CD4-positive, alpha-beta T cell treated with Interleukin-6 for 4 hours (primary cell): ENCODE results near the gene MYLIP.
"Not testable (repeated sequence)": the region's sequence is repeated elsewhere in the genome, so short reads cannot be mapped to it uniquely, and the experiment has no call there.

Experiments
- DNase-seq: peaks from one replicate; pipeline ENCODE4 v3.0.0-alpha.2; 2020; ENCODE audit warnings: mixed read lengths

Gene MYLIP

DNA sequence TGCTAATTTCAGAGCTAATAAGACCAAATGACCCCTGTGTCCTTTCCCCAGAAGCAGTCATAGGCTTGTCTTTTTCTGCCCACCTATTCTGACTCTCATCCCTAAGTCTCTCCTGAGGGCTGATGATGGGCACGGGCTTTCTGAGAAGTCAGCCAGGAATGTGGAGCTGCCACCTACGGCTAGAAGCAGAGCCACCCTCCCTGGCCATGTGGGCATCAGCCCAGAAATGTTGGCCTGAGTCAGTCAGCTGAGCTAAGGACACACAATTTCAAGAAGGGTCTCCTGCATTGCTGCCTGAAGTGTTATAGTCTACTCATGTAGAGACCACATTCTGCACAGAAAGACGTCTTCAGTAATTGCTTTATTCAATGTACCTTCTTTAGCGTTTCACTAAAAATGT, 17.1 kb downstream of the MYLIP start:
- DNase-seq = no peak

DNA sequence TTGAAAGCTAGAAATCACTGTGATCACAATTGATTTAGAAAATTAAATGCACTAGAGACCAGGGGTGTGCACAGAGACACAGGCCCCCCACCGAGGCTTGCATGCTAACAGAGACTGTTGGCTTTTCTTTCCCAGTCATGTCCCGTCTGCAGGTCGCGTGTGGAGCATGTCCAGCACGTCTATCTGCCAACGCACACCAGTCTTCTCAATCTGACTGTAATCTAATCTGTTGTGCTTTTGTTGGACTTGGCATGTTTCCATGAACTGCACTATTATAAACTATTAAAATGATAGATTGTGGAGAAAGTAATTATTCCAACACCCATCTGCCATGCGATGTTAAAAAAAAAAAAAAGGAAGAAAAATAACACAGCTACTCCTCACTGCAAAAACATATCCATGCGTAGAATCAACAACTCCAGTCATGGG, 17.7 kb downstream of the MYLIP start:
- no peak for DNase-seq

DNA sequence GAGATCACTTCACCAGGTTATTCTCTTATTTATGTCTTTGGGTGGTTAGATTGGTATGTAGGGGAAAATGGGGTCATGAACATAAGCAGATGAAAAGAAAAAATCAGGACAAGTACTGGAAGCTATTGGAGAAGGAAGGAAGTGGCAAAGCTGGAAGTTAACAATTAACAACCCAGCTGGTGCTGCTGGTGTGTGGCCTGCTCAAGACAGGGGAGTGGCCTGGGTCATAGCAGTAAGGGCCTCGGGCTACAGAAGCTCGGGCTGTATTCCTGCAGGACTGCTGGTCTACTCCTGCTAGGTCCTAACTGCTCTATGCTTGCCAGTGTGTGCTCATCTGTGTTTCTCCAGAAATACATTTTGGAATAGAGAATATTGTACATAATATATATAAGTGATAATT, 19.6 kb downstream of the MYLIP start:
- no peak for DNase-seq

DNA sequence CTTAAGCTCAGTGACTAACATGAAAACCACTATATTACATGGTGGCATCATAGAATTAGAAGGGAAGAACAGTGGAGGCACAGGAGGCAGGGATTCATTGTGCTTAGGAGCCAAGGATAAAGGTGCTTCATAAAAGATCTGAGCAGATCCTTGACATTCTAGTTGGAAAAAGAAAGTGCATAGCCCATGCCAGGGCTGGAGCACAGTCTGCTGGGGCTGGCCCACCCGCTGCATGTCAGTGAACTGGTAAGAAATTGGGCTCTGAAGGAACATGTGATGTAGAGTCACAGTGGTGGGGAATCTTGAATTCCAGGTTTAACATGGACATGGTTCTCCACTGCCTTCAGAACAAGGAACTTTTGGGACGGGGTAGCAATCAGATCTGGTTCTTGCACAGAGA, 20.4 kb downstream of the MYLIP start:
- DNase-seq = no peak

DNA sequence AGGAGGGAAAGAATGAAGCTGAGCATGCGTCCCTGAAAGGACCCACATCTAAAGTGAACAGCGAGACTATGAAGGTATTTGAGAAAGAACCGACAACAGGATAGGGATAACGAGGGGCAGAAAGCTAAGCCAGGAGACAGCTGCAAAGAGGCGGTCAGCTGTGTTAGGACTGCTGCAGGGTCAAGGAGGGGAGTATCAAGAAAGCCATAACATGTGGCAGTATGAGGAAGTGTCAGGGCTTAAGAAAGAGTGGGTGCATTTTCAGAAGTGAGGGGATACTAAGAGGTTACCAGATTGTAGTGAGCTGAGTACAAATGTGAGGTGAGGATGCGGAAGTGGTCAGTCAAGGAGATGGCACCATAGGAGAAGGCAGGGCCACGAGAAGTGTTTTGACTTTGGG, 21.2 kb downstream of the MYLIP start:
- no peak for DNase-seq

DNA sequence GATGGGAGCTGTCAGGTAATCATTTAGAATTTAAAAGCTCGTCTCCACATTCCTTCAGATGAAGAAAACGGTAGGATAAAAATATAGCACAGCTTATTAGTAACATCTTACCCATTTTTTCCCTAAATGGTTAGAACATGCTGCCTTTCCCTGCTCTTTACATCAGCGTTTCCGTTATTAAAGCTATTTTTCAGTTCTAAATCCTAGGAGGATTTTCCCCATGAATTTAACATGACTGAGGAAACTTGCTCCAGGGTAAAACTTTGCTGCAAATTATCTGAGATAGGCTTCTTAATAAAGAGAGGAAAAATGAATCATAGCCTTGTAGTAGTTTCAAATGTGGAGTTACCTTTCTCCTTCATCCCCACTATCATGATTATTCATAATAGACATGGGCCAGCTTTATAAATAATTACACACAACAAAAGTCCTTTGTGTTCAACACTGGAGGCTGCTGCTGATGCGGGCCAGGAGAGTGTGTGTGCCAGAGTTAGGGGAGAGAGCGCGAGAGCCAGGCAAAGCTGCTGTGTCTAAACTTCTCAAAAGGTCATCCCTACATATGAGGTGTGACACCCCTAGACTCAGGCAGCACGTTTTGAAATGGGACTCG, 24.4 kb downstream of the MYLIP start:
- DNase-seq = no peak

DNA sequence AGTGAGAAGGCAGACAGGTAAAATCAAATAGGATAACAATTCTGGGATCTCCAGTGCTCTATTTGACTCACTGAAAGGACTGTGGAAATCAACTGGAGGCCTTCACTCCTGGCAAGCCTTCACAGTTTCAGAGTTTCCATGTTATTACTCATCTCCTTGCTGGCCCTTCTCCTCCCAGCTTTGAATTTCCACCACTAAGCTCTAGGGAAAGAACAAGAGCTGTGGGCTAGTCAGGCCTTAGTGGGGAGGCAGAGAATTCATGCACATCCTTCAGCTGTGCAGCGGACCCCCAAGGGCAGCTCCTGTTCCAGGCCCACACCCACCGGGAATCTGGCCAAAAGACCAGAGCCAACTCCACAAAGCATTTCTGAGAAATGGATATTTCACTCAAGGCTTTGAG, 26.0 kb downstream of the MYLIP start:
- no peak for DNase-seq

DNA sequence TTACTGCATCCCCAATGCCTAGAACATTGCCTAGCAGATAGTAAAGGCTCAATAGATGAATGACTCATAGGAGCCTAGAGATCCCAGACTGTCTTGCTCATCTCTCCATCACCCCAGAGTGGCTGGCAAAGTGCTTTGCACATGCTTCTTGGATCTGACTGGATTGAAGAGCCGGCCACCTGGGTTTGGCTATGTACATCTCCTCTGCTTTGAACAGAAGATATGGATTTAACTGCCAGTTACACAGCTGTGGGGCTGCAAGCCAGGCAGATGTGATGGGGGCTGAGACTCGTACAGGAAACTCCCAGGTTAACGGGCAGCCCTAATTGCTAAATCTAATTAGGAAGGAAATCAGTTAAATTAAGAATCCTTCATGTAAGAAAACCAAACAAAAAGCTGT, 28.6 kb downstream of the MYLIP start:
- DNase-seq = no peak

DNA sequence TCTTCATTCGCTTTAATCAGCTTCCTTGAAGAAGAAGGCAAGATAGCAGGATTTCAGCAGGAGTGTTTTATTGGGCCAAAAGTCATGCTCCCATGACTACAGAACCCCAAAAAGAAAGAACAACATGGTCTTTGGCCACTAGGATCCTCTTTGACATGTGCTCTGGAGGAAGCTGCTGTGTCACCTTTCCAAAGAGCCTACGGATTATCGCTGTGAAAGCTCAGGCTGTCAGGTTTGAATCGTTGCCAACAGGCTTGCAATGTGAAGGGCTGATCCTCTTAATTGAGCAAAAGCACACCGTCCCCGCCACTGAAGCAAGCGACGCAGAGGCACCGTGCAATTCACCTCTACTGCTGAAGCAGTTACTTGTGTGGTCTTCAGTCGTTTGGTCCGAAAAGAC, 29.0 kb downstream of the MYLIP start:
- DNase-seq = no peak

DNA sequence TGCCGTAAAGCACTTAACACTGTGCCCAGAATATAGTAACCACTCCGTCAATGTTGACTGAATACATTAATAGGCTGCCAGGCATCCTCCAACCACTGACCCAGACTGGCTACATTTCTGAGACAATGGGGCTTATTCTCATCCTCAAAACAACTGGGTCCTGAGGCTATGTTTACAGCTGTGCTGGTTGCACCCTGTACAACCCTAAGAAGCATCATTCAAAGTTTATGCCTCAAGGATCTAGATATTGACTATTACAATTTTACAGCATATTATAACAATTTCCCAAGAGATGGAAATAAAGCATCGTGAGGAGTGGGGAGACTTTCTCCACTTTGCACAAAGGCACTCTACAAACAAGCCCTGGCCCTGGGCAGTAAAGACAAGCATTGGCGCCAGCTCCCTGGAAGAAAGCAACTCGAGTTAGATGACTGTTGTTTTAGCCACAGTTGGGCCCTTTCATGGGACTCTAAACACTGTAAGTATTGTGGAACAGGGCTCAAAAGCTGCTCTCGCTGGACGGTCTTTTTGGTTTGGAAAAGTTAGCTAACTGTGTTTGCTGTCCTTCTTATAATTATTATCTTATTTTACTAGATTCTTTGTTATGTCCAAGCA, 30.2 kb downstream of the MYLIP start:
- no peak for DNase-seq

DNA sequence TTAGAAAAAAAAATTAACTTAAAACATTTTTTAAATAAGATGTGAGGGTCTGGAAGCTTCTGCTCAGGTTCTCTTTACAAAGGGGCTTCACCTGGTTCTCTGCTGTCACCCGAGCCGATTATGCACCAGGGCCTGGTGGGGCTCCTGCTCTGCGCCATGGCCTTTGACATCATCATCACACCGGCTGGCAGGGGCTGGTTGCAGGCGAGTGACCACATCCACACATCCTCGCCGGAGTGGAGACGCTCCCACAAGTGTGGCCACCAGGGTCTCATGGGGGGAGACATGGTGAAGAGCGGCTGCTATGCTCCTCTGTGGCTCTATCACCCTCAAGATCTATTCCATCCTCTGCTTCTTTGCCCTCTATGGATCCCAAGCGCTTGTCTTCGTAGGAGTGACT, 31.9 kb downstream of the MYLIP start:
- DNase-seq = no peak

DNA sequence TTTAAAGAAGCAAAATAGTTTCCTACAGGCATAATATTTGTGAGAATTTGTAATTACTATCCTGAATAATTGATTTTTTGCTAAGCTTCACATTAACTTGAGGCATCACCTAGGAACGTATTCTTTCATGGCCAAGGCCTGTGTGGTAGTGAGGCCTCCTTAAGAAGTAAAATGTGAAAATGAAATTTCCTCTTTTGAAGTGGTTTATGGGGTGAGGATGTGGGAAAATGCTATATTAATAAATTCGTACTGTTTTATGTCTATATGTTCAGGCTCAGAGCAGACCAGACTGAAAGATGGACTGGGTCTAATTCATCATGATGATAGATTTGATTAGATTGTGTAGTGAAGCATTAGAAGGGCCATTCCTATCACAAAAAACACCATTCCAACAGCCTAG, 33.1 kb downstream of the MYLIP start:
- DNase-seq = no peak

DNA sequence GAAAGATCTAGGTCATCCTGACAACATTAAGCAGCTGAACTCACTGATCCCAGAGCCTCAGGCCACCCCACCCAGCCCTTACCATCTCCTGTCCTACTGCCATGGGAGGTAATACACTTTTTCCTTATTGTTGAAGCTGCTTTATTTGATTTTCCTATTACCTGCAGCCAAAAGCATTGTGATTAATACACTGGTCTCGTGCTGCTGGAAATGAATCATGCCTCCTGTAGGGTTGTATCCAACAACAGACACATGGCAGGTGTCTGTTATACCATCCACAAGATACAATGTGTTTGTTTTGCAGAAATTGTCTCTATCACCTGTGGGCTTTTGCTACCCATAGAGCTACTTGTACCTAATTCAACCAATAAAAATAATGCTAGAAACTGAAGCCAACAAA, 34.2 kb downstream of the MYLIP start:
- no peak for DNase-seq

DNA sequence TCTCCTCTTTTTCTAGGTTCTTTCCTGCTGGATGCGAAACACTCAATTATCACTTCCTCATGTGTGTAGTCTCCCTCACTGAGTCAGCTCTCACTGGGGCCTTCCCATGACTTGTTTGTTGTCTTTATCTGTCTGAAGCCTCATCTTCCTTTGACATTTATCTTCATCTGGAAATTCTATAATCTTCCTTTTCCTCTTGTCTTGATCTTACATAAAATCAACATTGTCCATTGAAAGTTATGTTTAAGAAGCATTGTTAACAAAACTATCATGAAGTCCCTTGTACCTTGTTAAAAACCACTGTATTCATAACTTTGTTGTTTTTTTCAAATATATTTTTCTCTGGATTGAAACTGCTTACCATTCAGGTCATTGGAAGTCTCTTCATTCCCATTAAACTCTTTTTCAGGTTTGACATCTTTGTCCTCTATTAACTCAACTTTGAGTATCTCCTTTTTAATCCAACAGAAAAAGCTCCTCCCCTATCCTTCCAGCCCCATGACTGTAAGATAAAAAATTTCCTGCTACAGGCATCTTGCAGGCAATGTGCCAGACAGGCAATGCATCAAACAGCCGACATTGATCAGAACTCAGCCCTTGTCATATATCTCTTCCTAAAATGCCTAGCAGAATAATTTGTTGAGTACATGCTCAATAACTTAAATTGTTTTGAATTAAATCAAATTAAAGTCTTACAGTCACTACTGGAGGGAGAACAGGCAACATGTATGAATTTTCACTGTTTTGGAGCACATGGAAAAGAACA, 34.8 kb downstream of the MYLIP start:
- no peak for DNase-seq

DNA sequence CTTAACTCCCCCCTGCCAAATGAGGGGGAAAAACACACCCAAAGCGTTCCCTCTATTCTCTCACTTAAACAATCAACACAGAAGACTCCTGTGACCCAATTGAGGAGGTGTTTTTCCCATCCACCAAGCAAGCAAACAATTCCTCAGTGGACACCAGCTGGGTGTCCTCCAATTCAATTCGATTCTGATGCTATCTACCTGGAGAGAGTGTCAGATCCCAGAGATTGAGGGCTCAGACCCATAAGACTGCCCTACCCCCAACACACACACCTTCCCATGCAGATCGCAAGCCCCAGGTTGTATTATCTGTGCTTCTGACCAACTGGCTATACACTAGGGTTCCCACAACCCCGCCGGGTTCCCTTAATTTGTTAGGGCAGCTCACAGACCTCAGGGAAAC, 36.8 kb downstream of the MYLIP start:
- no peak for DNase-seq

DNA sequence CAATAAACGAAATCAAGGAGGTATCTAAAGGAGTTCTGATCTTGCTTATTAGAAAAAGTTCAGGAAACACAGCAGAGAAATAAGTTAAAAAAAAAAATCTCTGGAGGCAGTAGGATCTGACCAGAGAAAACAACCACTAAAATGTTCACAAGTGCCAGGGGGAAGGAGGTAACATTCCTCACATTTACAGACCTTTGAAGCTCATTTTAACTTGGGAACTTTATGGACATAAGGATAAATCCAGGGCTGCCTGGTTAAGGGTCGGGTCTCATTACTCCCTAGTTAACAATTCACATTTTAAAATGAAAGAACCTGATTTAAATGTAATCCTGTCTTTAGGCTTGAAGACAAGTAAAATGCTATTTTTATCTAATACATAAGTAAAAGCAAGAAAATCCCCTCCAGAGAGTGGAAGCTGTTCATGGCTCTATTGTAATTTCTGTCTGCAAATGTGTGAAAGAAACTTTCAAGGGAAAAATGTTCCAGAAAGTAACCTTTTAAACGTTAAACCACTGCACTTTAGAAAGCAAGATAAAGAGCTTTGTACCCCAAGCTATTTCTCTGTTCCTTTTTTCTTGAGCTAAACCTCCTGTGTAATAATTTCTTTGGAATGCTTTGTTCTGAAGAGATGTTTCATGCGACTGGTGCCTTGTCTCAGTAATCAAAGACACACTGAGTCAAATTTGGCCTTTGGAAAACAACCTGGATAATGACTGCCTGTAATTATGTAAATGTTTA, 38.2 kb downstream of the MYLIP start:
- no peak for DNase-seq

DNA sequence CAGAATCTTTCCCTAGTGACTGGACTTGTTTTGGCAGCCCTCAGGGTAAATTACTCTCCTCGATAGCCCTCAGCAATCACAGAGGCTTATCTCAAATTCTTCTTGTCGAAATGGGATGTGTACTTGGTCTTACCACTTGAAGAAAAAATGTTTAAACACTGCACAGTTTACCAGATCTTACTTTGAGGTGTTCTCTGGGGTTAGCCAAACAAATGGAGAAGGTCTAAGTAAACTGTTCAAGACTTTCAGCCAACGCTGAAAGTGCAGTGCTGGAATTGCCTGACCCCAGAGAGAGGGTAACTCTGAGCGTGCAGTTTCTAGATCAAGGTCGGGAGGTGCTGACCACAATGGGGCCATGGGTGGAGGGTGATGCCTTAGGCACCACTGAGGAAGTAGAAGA, 39.2 kb downstream of the MYLIP start:
- no peak for DNase-seq

DNA sequence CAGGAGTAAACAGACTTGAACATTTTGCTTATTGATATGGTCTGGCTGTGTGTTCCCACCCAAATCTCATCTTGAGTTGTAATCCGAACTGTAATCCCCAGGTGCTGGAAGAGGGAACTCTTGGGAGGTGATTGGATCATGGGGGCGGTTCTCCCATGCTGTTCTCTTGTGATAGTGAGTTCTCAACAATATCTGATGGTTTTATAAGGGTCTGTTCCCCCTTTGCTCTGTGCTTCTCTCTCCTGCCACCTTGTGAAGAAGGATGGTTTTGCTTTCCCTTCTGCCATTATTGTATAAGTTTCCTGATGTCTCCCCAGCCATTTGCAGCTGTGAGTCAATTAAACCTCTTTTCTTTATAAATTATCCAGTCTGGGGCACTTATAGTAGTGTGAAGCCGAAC, 40.0 kb downstream of the MYLIP start:
- DNase-seq = no peak

DNA sequence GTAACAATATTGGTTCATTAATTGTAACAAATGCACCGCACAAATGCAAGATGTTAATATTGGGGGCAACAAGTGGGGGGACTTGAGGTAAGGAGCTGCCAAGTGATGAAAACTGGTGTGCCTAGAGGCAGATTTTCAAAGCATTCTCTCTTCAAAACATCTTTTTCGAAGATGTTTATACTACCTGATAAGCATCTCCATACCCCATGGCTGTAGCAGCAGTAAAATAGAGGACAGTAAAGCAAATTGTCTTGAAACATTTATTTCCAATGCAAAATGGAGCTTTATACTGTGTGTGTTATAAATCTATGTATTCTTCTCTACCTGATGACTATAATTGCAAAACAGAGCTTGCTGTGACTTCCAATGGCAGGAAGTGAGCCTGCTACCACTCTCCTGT, 42.5 kb downstream of the MYLIP start:
- no peak for DNase-seq

DNA sequence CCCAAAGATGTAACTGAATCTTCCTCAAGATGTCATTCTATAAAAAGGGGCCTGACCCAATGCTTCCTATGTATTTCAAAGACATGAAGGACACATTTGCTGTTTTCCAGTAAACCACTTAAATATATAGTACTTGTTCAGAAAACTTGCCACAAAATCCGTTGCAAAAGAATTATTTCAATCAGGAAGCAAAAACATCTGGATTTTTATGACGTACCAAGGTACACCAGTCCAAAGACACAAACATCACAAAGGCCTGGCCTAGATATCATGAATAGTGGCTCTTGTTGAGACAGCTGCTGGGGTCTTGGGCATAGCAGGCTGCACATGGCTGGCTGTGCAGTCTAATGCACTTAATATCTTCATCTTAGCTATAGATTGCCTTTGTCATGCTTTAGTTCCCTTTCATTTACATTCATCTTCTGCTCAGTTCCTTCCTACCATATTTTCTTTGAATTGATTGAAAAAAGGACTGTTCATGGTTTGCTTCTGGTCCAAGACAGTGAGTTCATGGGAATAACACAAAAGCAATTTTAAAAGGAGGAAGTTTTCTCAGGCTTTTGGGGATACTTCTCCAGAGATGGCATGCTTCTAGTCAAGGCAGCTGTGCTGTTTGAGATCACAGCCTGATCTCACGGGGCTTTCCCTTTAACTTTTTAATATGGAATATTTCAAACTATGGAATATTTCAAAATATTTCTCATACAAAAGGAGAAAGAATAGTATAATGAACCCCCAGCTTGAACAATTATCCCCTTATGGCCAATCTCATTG, 44.5 kb downstream of the MYLIP start:
- DNase-seq = no peak

DNA sequence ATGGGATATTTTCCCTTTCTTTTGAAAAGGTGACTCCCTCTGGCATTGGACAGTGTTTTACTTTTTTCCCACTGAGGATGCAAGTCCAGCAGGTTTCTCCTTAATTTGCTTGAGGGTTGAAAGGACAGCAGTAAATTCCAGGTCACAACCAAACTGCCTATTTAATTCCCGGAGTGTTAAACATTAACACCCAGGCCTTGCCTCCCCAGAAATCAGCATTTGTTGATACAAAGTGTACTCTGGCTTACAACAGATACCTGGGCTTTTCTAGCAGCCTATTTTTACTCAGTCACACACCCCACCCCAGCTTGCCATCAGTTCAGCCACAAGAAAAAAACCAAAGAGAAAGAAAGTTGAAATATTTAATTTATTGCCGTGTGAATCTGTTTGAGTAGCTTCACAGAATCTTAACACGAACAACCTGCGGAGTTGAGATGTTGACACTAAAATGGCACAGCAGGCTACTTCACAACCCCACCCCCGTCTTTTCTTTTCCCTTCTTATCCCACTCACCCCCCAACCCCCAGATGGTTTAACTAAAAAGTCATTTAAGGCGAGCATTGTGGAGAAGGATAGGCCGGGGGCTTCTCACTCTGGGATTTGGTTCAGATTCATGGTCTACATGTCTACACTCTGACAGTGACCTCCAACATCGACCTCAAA, 45.7 kb downstream of the MYLIP start:
- no peak for DNase-seq

DNA sequence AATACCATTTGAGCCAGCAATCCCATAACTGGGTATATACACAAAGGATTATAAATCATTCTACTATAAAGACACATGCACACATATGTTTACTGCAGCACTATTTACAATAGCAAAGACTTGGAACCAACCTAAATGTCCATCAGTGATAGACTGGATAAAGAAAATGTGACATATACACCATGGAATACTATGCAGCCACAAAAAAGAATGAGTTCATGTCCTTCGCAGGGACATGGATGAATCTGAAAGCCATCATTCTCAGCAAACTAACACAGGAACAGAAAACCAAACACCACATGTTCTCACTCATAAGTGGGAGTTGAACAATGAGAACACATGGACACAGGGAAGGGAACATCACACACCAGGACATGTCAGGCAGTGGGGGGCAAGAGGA, 47.7 kb downstream of the MYLIP start:
- not testable (repeated sequence) for DNase-seq
